Gastrocnemius medialis (tissue), 4 donors: ENCODE measurements around the gene ZBTB43. TPM values are rescaled to one million over a fixed set of nuclear protein-coding genes. Genes with fewer than 3 reads are reported as not detected.

ENCODE experiments used
- ATAC-seq, 2 donors: fragments of 150-250 bp; one replicate each; pipeline ENCODE4 v1.9.1; 2016
- DNase-seq, 2 donors: peaks; one replicate each; pipeline ENCODE4 v3.0.0-alpha.2; 2019
- H3K27ac ChIP-seq, 4 donors: fragments of 200-600 bp; sonication (generic); 1 replicate in 1 of 4; 2 replicates in 3 of 4; pipeline ENCODE4 v1.5.1; 2016 to 2018; ENCODE audit warnings: mild to moderate bottlenecking in 2 of 4, moderate library complexity in 1 of 4
- H3K27me3 ChIP-seq, 3 donors: fragments of 200-600 bp; sonication (generic) in 2 of 3; 1 replicate in 1 of 3; 2 replicates in 2 of 3; pipeline versions ENCODE4 v1.5.1 to v1.6.0; 2016 to 2019; ENCODE audit warnings: mild to moderate bottlenecking in 1 of 3, moderate library complexity in 1 of 3
- H3K36me3 ChIP-seq, 2 donors: fragments of 200-600 bp; sonication (generic) in 1 of 2; one replicate each; pipeline ENCODE4 v1.5.1; 2017 to 2018
- H3K4me1 ChIP-seq, 2 donors: fragments of 200-600 bp; sonication (generic) in 1 of 2; one replicate each; pipeline ENCODE4 v1.5.1; 2016 to 2017; ENCODE audit warnings: mild to moderate bottlenecking in 2 of 2
- H3K4me3 ChIP-seq, 4 donors: fragments of 200-600 bp; sonication (generic) in 3 of 4; 1 replicate in 1 of 4; 2 replicates in 3 of 4; pipeline ENCODE4 v1.5.1; 2016 to 2019; ENCODE audit warnings: mild to moderate bottlenecking in 2 of 4
- H3K9me3 ChIP-seq, 3 donors: fragments of 200-600 bp; sonication (generic) in 2 of 3; 1 replicate in 1 of 3; 2 replicates in 2 of 3; pipeline ENCODE4 v1.5.1; 2016 to 2019
- CTCF ChIP-seq, 5 experiments: fragments of 450-650 bp in 3 of 5; fragments of 200-600 bp in 2 of 5; sonication (generic) in 2 of 5; IDR thresholded peaks in 4 of 5; conservative IDR thresholded peaks in 1 of 5; 1 replicate in 4 of 5; 2 replicates in 1 of 5; pipeline ENCODE4 v1.5.1; 2016 to 2019; ENCODE audit warnings: antibody characterized with exemption in 5 of 5, mild to moderate bottlenecking in 3 of 5, moderate library complexity in 3 of 5
- POLR2A ChIP-seq, 2 donors: fragments of 450-650 bp; IDR thresholded peaks; one replicate each; pipeline ENCODE4 v1.6.1; 2017; ENCODE audit warnings: antibody characterized with exemption in 2 of 2, mild to moderate bottlenecking in 2 of 2, moderate library complexity in 2 of 2
- in situ Hi-C, 4 donors: fragments of 200-750 bp; cut with MboI; loops; one replicate each; pipeline versions ENCODE4 v1.15.0 to v1.8.0; 2017; ENCODE audit warnings: low sequenced_read_pairs in 4 of 4
- intact Hi-C: fragments of 100-400 bp; cut with DNase I; formaldehyde crosslinking; loops from one replicate; pipeline ENCODE4 v1.15.1; 2023; ENCODE audit warnings: low total_unique reads
- total RNA-seq, 4 donors: library from RNA; depleted of rRNA; stranded (reverse); fragments of >200 nt; gene quantifications; one replicate each; pipeline versions ENCODE4 v1.1.0 to v1.2.3, GENCODE V29; 2016

ZBTB43 gene
- total RNA-seq, 4 donors from 2014 or later = 44.9 to 65.2 (median 60.0) TPM

DNA sequence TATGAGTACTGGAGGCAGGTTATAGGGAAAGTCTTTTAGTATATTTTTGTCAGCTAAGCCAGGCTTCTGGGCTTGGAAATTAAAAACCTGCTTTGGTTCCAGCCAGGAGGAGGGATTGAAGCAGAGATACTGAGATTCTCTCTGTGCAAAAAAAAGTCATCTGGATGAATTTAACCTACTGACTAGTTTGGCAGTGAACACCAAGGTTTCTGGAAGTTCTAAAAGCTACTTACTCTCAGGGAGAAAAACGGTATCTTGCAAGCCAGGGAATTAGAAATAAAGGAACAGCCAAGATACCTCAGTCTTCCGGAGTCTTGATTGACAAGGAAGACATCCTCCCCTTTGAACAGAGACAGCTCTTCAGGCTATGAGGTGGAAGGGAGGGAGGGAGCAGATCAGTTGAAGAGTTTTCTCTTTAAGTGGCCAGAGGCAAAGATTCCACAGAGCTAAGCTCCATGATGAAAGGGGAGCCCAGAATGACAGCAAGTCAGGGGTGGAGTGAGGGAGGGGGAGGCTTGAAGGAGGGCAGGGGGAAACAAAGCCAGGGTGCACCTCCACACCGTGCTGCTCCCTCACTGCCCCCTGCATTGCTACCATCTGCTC lies 47.3 kb downstream of the ZBTB43 start:
- ATAC-seq (no peak), DNase-seq (no peak)
- intact Hi-C loops = no loop called here
- Histone ChIP-seq H3K4me3 (no peak overlapping the region), H3K36me3 (no peaks in the 10 kb centered on the region), H3K9me3 (no peaks in the 10 kb centered on the region), H3K27ac (no peak overlapping the region), H3K4me1 (no peaks in the 10 kb centered on the region), H3K27me3 (no peaks in the 10 kb centered on the region)
- TF ChIP-seq CTCF (IDR thresholded peaks at IDR 0.05 in 4 of 5, conservative IDR thresholded peaks at IDR 0.05 in 1 of 5) = no peak
- no peak for TF ChIP-seq POLR2A (IDR thresholded peaks at IDR 0.05)
- in situ Hi-C loops = no loop called here

- intact Hi-C loops = no loop called here
Measured at GRCh38 chr9:126853667-126854066, 48.8 kb downstream of the ZBTB43 start.

DNA sequence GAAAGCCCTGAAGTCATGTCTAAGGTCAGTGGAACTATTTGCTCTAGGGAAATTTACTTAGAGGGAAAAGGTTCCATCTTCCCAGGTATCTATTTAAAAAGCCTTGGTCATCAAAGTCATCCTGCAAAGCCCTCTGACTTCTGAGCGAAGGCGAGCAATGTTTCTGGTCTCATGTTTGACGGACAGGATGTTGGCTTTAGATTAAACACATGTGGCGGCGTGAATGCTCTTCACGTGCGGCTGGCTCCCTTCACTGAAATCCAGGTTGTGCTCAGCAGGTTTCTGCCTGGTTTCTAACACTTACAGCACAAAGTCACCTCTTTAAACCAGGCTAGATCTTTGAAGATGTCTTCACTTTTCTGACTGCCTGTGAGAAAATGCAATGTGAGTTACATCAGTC lies 49.9 kb downstream of the ZBTB43 start:
- intact Hi-C loops = no loop called here

More at GRCh38 chr9:126853667-126854066, 48.8 kb downstream of the ZBTB43 start:
- Histone ChIP-seq H3K9me3 (no peaks in the 10 kb centered on the region), H3K4me3 (no peak overlapping the region), H3K27ac (no peak overlapping the region), H3K27me3 (no peaks in the 10 kb centered on the region), H3K36me3 (no peaks in the 10 kb centered on the region), H3K4me1 (no peaks in the 10 kb centered on the region)
- DNase-seq = no peak
- no peak for ATAC-seq
- in situ Hi-C loops = no loop called here
- no peak for TF ChIP-seq POLR2A (IDR thresholded peaks at IDR 0.05)
- TF ChIP-seq CTCF (IDR thresholded peaks at IDR 0.05 in 4 of 5, conservative IDR thresholded peaks at IDR 0.05 in 1 of 5) = no peak

DNA sequence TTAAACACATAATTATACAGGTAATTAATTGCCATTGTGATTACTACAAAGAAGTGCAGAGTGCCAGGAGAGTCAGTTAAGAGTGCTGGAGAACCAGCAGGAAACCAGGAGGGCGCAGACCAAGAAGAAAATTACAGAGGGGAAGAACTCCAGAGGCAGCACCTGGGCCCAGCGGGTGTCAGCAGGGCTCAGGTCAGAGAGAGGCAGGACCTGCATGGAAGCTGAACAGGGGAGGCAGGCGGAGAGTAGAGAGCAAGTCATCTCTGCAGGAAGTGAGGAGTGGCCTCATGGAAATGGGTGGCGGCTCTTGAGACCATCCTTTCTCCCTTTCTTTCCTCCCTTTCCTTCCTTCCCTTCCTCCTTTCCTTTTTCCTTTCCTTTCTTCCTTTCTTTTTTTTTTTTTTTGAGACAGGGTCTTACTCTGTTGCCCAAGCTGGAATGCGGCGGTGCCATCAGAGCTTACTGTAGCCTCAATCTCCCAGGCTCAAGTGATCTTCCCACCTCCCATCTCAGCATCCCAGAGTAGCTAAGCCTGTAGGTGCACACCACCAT lies 51.6 kb downstream of the ZBTB43 start:
- in situ Hi-C loops = no loop called here
- no peak for ATAC-seq

More for the DNA sequence above, 49.9 kb downstream of the ZBTB43 start:
- no peak overlapping the region for H3K4me3 ChIP-seq
- no peaks in the 10 kb centered on the region for H3K36me3 ChIP-seq
- no peak for DNase-seq
- no peaks in the 10 kb centered on the region for H3K9me3 ChIP-seq
- H3K27me3 ChIP-seq = no peaks in the 10 kb centered on the region
- TF ChIP-seq CTCF (IDR thresholded peaks at IDR 0.05 in 4 of 5, conservative IDR thresholded peaks at IDR 0.05 in 1 of 5) (no peak), POLR2A (IDR thresholded peaks at IDR 0.05) (no peak)
- no peak overlapping the region for H3K27ac ChIP-seq
- in situ Hi-C loops = no loop called here
- peaks cover under 1 to 3% of the 10 kb centered on the region in 2 donors for H3K4me1 ChIP-seq
- no peak for ATAC-seq

More for the DNA sequence above, 51.6 kb downstream of the ZBTB43 start:
- Histone ChIP-seq H3K4me3 (no peak overlapping the region), H3K36me3 (no peaks in the 10 kb centered on the region), H3K27ac (no peak overlapping the region), H3K4me1 (peaks cover 6 to 7% of the 10 kb centered on the region in 2 donors), H3K9me3 (no peaks in the 10 kb centered on the region), H3K27me3 (no peaks in the 10 kb centered on the region)
- no peak for DNase-seq
- TF ChIP-seq POLR2A (IDR thresholded peaks at IDR 0.05) (no peak), CTCF (IDR thresholded peaks at IDR 0.05 in 4 of 5, conservative IDR thresholded peaks at IDR 0.05 in 1 of 5) (no peak)
- intact Hi-C loops = no loop called here
